ENCODE results near the gene LARGE1.

Gene LARGE1

GRCh38 chr22:33772745-33773144 is 147.5 kb downstream of the LARGE1 start:
- no peak for DNase-seq

- no peak for DNase-seq
Measured at GRCh38 chr22:33771136-33771535, 149.1 kb downstream of the LARGE1 start.

- no peak for DNase-seq
Measured at GRCh38 chr22:33770723-33771122, 149.6 kb downstream of the LARGE1 start.

- no peak for DNase-seq
Measured at GRCh38 chr22:33766091-33766490, 154.2 kb downstream of the LARGE1 start.

- no peak for DNase-seq
Measured at GRCh38 chr22:33758961-33759360, 161.3 kb downstream of the LARGE1 start.

GRCh38 chr22:33757802-33758483 is 162.3 kb downstream of the LARGE1 start:
- DNase-seq = no peak

GRCh38 chr22:33757041-33757801 is 163.1 kb downstream of the LARGE1 start:
- no peak for DNase-seq

- DNase-seq = no peak
Measured at GRCh38 chr22:33756508-33756949, 163.7 kb downstream of the LARGE1 start.

GRCh38 chr22:33748714-33749113 is 171.6 kb downstream of the LARGE1 start:
- no peak for DNase-seq

- no peak for DNase-seq
Measured at GRCh38 chr22:33747576-33748180, 172.6 kb downstream of the LARGE1 start.

GRCh38 chr22:33747029-33747428 is 173.2 kb downstream of the LARGE1 start:
- no peak for DNase-seq

- no peak for DNase-seq
Measured at GRCh38 chr22:33746501-33746928, 173.8 kb downstream of the LARGE1 start.

- no peak for DNase-seq
Measured at GRCh38 chr22:33745501-33745900, 174.8 kb downstream of the LARGE1 start.

GRCh38 chr22:33743756-33744155 is 176.5 kb downstream of the LARGE1 start:
- DNase-seq = no peak

GRCh38 chr22:33741025-33741424 is 179.3 kb downstream of the LARGE1 start:
- DNase-seq = no peak

- DNase-seq = no peak
Measured at GRCh38 chr22:33739516-33739915, 180.8 kb downstream of the LARGE1 start.

- no peak for DNase-seq
Measured at GRCh38 chr22:33737662-33738061, 182.6 kb downstream of the LARGE1 start.

GRCh38 chr22:33735978-33736377 is 184.3 kb downstream of the LARGE1 start:
- DNase-seq = no peak

GRCh38 chr22:33728847-33729246 is 191.4 kb downstream of the LARGE1 start:
- DNase-seq = no peak

GRCh38 chr22:33726294-33726734 is 194.0 kb downstream of the LARGE1 start:
- no peak for DNase-seq

GRCh38 chr22:33723915-33724314 is 196.4 kb downstream of the LARGE1 start:
- DNase-seq = no peak

GRCh38 chr22:33722816-33723215 is 197.5 kb downstream of the LARGE1 start:
- DNase-seq = no peak

GRCh38 chr22:33720166-33720878 is 200.0 kb downstream of the LARGE1 start:
- DNase-seq = no peak

Data from effector CD4-positive, alpha-beta T cell (primary cell).